ENCODE data around the gene TMEM176A.
"Not testable (repeated sequence)": the region's sequence is repeated elsewhere in the genome, so short reads cannot be mapped to it uniquely, and the experiment has no call there.

The TMEM176A gene

GRCh38 chr7:150800581-150801241 is at the start of gene TMEM176A:
Gene TMEM176A, plus strand, starts transcription at chr7:150800769. Its CDS starts 782 bp downstream, at chr7:150801551.
- Histone ChIP-seq H3K4me3 (peak within 1 kb of the TSS; percentile 37 to 54 (median 44)), H3K27ac (peak within 1 kb of the TSS; percentile 5 to 87 (median 78))

GRCh38 chr7:150751702-150752101 is 48.9 kb upstream of the TMEM176A start:
- no peak overlapping the region for H3K4me3 ChIP-seq
- peak overlapping the region in 1 of 21 experiments; percentile 14 for H3K27ac ChIP-seq

- Histone ChIP-seq H3K27ac (peak overlapping the region in 3 of 21 experiments; percentile 17 to 62 (median 38)), H3K4me3 (no peak overlapping the region)
Measured at GRCh38 chr7:150753239-150753638, 47.3 kb upstream of the TMEM176A start.

GRCh38 chr7:150753826-150754603 is 46.6 kb upstream of the TMEM176A start:
- H3K27ac ChIP-seq: peak overlapping the region in 5 of 21 experiments; percentile 34 to 85 (median 47)

GRCh38 chr7:150754951-150755350 is 45.6 kb upstream of the TMEM176A start:
- H3K27ac ChIP-seq: peak overlapping the region in 9 of 21 experiments; percentile 15 to 90 (median 67)
- H3K4me3 ChIP-seq: no peak overlapping the region

More at GRCh38 chr7:150753826-150754603, 46.6 kb upstream of the TMEM176A start:
- no peak overlapping the region for H3K4me3 ChIP-seq

- Histone ChIP-seq H3K27ac (peak overlapping the region in 15 of 21 experiments; percentile 15 to 90 (median 59)), H3K4me3 (no peak overlapping the region)
Measured at GRCh38 chr7:150755473-150756099, 45.0 kb upstream of the TMEM176A start.

- no peak overlapping the region for H3K4me3 ChIP-seq
- H3K27ac ChIP-seq: peak overlapping the region in 16 of 21 experiments; percentile 15 to 90 (median 58)
Measured at GRCh38 chr7:150756166-150756565, 44.4 kb upstream of the TMEM176A start.

GRCh38 chr7:150756858-150757257 is 43.7 kb upstream of the TMEM176A start:
- Histone ChIP-seq H3K4me3 (no peak overlapping the region), H3K27ac (peak overlapping the region in 4 of 21 experiments; percentile 70 to 90 (median 80))

GRCh38 chr7:150759479-150759878 is 41.1 kb upstream of the TMEM176A start:
- no peak overlapping the region for H3K4me3 ChIP-seq

GRCh38 chr7:150766334-150766709 is 34.2 kb upstream of the TMEM176A start:
- H3K27ac ChIP-seq: no peak overlapping the region
- H3K4me3 ChIP-seq: no peak overlapping the region

More at GRCh38 chr7:150759479-150759878, 41.1 kb upstream of the TMEM176A start:
- H3K27ac ChIP-seq: no peak overlapping the region

- no peak overlapping the region for H3K27ac ChIP-seq
- H3K4me3 ChIP-seq: no peak overlapping the region
Measured at GRCh38 chr7:150769768-150770167, 30.8 kb upstream of the TMEM176A start.

- H3K27ac ChIP-seq, H3K4me3 ChIP-seq: not testable (repeated sequence)
Measured at GRCh38 chr7:150774131-150774530, 26.4 kb upstream of the TMEM176A start.

GRCh38 chr7:150778014-150778737 is 22.4 kb upstream of the TMEM176A start:
- no peak overlapping the region for H3K4me3 ChIP-seq
- H3K27ac ChIP-seq: no peak overlapping the region

- no peak overlapping the region for H3K4me3 ChIP-seq
Measured at GRCh38 chr7:150778738-150779301, 21.7 kb upstream of the TMEM176A start.

GRCh38 chr7:150780292-150780691 is 20.3 kb upstream of the TMEM176A start:
- Histone ChIP-seq H3K4me3 (no peak overlapping the region), H3K27ac (peak overlapping the region in 13 of 21 experiments; percentile 2 to 74 (median 52))

More at GRCh38 chr7:150778738-150779301, 21.7 kb upstream of the TMEM176A start:
- H3K27ac ChIP-seq: peak overlapping the region in 1 of 21 experiments; percentile 16

- peak overlapping the region in 13 of 21 experiments; percentile 2 to 74 (median 55) for H3K27ac ChIP-seq
- H3K4me3 ChIP-seq: no peak overlapping the region
Measured at GRCh38 chr7:150781103-150781502, 19.5 kb upstream of the TMEM176A start.

GRCh38 chr7:150781961-150782360 is 18.6 kb upstream of the TMEM176A start:
- H3K4me3 ChIP-seq: no peak overlapping the region
- H3K27ac ChIP-seq: peak overlapping the region in 15 of 21 experiments; percentile 4 to 74 (median 53)

- H3K4me3 ChIP-seq: no peak overlapping the region
- H3K27ac ChIP-seq: peak overlapping the region in 15 of 21 experiments; percentile 3 to 88 (median 64)
Measured at GRCh38 chr7:150784120-150784736, 16.3 kb upstream of the TMEM176A start.

- Histone ChIP-seq H3K27ac (peak overlapping the region in 20 of 21 experiments; percentile 3 to 88 (median 63)), H3K4me3 (no peak overlapping the region)
Measured at GRCh38 chr7:150784954-150785353, 15.6 kb upstream of the TMEM176A start.

Data from skin epidermis (tissue), 12 donors.